ENCODE data around the gene PLEK. TPM values are rescaled to one million over a fixed set of nuclear protein-coding genes. Genes with fewer than 3 reads are reported as not detected.
"Not testable (repeated sequence)": the region's sequence is repeated elsewhere in the genome, so short reads cannot be mapped to it uniquely, and the experiment has no call there.

PLEK gene
- total and polyA plus RNA-seq, 2 of the 13 experiments (the other 11 are each of a cell fraction or from before 2014, with no cell fraction given) = not detected

GRCh38 chr2:68349091-68349490, 16.0 kb upstream of the PLEK start:
- ATAC-seq; H3K79me2 ChIP-seq (ENCODE audit: insufficient read depth, low read length); DNase-seq (ENCODE audit: low spot score); H3K36me3 ChIP-seq (replicated peaks in 1 of 2; ENCODE audit: control insufficient read depth in 1 of 2, insufficient read depth in 2 of 2, low read length in 2 of 2); CTCF ChIA-PET (ENCODE audit: low intra/inter-chr PET ratio, low total read pairs); H3K4me1 ChIP-seq (ENCODE audit: insufficient read depth, low read length); FAIRE-seq; H3K27ac ChIP-seq (ENCODE audit: extremely low read length, insufficient read depth, low read length); BruUV-seq (replicated peaks); H2AFZ ChIP-seq (ENCODE audit: low read length); H3K4me3 ChIP-seq (replicated peaks in 1 of 3; ENCODE audit: insufficient read depth in 1 of 3, low read depth in 2 of 3, low read length in 3 of 3); H3K9ac ChIP-seq (ENCODE audit: insufficient read depth, low read depth, low read length); H4K20me1 ChIP-seq (ENCODE audit: insufficient read depth, low read length); intact Hi-C loops (cut with micrococcal nuclease; ENCODE audit: unreplicated experiment); H3K9me3 ChIP-seq (ENCODE audit: low read length); H3K4me2 ChIP-seq (ENCODE audit: low read depth, low read length); in situ Hi-C loops (cut with HindIII; ENCODE audit: extremely low pct_ligation_motif_present, low pct_unique_long_range_greater_than_20kb); POLR2A ChIA-PET: not testable (repeated sequence)
- WGBS (ENCODE audit: low lambda C conversion rate) = 14% methylated on average over 4 of the region's 4 CpGs
- H3K27me3 ChIP-seq (ENCODE audit: control insufficient read depth in 1 of 2, insufficient read depth in 2 of 2, low read length in 2 of 2) = 0 out of 5 replicates have a peak, but pooled peaks cover 0 to 12% of the 10 kb centered on the region in 2 experiments
- TF ChIP-seq MAFK (conservative IDR thresholded peaks at IDR 0.05 in 1 of 2, IDR thresholded peaks at IDR 0.05 in 1 of 2; ENCODE audit: low read length in 2 of 2) = peak; percentile 83 to 88
- TF ChIP-seq MAFF (IDR thresholded peaks at IDR 0.05; ENCODE audit: low read depth, low read length) = peak; percentile 84

GRCh38 chr2:68351997-68352396, 13.1 kb upstream of the PLEK start:
- no TSS peak for BruUV-seq (replicated peaks)
- Histone ChIP-seq H3K4me3 (replicated peaks in 1 of 3; ENCODE audit: insufficient read depth in 1 of 3, low read depth in 2 of 3, low read length in 3 of 3) (no peak overlapping the region), H4K20me1 (ENCODE audit: insufficient read depth, low read length) (no peaks in the 10 kb centered on the region), H3K9me3 (ENCODE audit: low read length) (no peaks in the 10 kb centered on the region), H3K27ac (ENCODE audit: extremely low read length, insufficient read depth, low read length) (no peak overlapping the region), H3K9ac (ENCODE audit: insufficient read depth, low read depth, low read length) (no peak overlapping the region), H3K36me3 (replicated peaks in 1 of 2; ENCODE audit: control insufficient read depth in 1 of 2, insufficient read depth in 2 of 2, low read length in 2 of 2) (no peaks in the 10 kb centered on the region), H3K4me2 (ENCODE audit: low read depth, low read length) (no peak overlapping the region), H3K4me1 (ENCODE audit: insufficient read depth, low read length) (no peaks in the 10 kb centered on the region), H3K79me2 (ENCODE audit: insufficient read depth, low read length) (no peaks in the 10 kb centered on the region), H2AFZ (ENCODE audit: low read length) (no peak overlapping the region), H3K27me3 (ENCODE audit: control insufficient read depth in 1 of 2, insufficient read depth in 2 of 2, low read length in 2 of 2) (0 out of 5 replicates have a peak, but pooled peaks cover 0 to 4% of the 10 kb centered on the region in 2 experiments)
- ATAC-seq (no peak), FAIRE-seq (no peak), DNase-seq (ENCODE audit: low spot score) (no peak)
- in situ Hi-C loops (cut with HindIII; ENCODE audit: extremely low pct_ligation_motif_present, low pct_unique_long_range_greater_than_20kb) (no loop called here), intact Hi-C loops (cut with micrococcal nuclease; ENCODE audit: unreplicated experiment) (no loop called here)
- 25% methylated on average over 6 of the region's 6 CpGs for WGBS (ENCODE audit: low lambda C conversion rate)
- CTCF ChIA-PET (ENCODE audit: low intra/inter-chr PET ratio, low total read pairs) = no interaction called here
- POLR2A ChIA-PET = no interaction called here
- TF ChIP-seq BORCS8-MEF2B (CRISPR knock-in tag; IDR thresholded peaks at IDR 0.05) (no peak), PRDM15 (CRISPR knock-in tag; IDR thresholded peaks at IDR 0.05) (no peak), CHD4 (IDR thresholded peaks at IDR 0.05; ENCODE audit: borderline replicate concordance, low read length) (no peak), DNMT1 (CRISPR knock-in tag; IDR thresholded peaks at IDR 0.05) (no peak), WIZ (CRISPR knock-in tag; IDR thresholded peaks at IDR 0.05) (no peak), ZNF605 (CRISPR knock-in tag; IDR thresholded peaks at IDR 0.05) (no peak), SCMH1 (CRISPR knock-in tag; IDR thresholded peaks at IDR 0.05; ENCODE audit: borderline replicate concordance) (no peak), ELF4 (CRISPR knock-in tag; IDR thresholded peaks at IDR 0.05; ENCODE audit: borderline replicate concordance) (no peak), ZNF441 (CRISPR knock-in tag; IDR thresholded peaks at IDR 0.05; ENCODE audit: borderline replicate concordance) (no peak), DZIP1 (CRISPR knock-in tag; IDR thresholded peaks at IDR 0.05) (no peak), EEA1 (CRISPR knock-in tag; IDR thresholded peaks at IDR 0.05; ENCODE audit: borderline replicate concordance) (no peak)

Data from HepG2 (cell line).